ENCODE results near the gene CAMTA1. TPM values are rescaled to one million over a fixed set of nuclear protein-coding genes. Genes with fewer than 3 reads are reported as not detected.

CAMTA1 gene
- total RNA-seq, 1 experiment from 2014 or later, result 85.2 TPM

- no peaks in the 10 kb centered on the region for H3K9me3 ChIP-seq (ENCODE audit: low read depth, low read length, poor library complexity, severe bottlenecking)
- H3K36me3 ChIP-seq (ENCODE audit: insufficient read depth, low read length, poor library complexity, severe bottlenecking), result no peaks in the 10 kb centered on the region
- TF ChIP-seq CTCF (conservative IDR thresholded peaks at IDR 0.05; ENCODE audit: low read depth, low read length) (no peak), EZH2 (IDR thresholded peaks at IDR 0.05; ENCODE audit: borderline replicate concordance, low read depth, low read length, poor library complexity, severe bottlenecking) (no peak)
- no peak for DNase-seq (ENCODE audit: low spot score)
- CTCF ChIA-PET, result no interaction called here
- POLR2A ChIA-PET (ENCODE audit: low non-redundant PET), result no interaction called here
- no peak overlapping the region for H3K4me3 ChIP-seq (ENCODE audit: low read depth, low read length, poor library complexity, severe bottlenecking)
- intact Hi-C loops (cut with micrococcal nuclease; ENCODE audit: unreplicated experiment), result no loop called here
- H3K27ac ChIP-seq (ENCODE audit: low read depth, low read length, poor library complexity, severe bottlenecking), result no peak overlapping the region
- H3K4me1 ChIP-seq (ENCODE audit: insufficient read depth, low read length, poor library complexity, severe bottlenecking), result peaks cover 8% of the 10 kb centered on the region
- no peaks in the 10 kb centered on the region for H3K27me3 ChIP-seq (replicated peaks; ENCODE audit: insufficient read depth, low read depth, low read length, poor library complexity)
- no TSS peak for BruUV-seq (replicated peaks)
Measured at GRCh38 chr1:6907201-6907600, 121.9 kb downstream of the CAMTA1 start.

GRCh38 chr1:6907676-6908434, 122.6 kb downstream of the CAMTA1 start:
- intact Hi-C loops (cut with micrococcal nuclease; ENCODE audit: unreplicated experiment), result no loop called here
- no peaks in the 10 kb centered on the region for H3K27me3 ChIP-seq (replicated peaks; ENCODE audit: insufficient read depth, low read depth, low read length, poor library complexity)
- H3K36me3 ChIP-seq (ENCODE audit: insufficient read depth, low read length, poor library complexity, severe bottlenecking), result no peaks in the 10 kb centered on the region
- no peak for DNase-seq (ENCODE audit: low spot score)
- H3K9me3 ChIP-seq (ENCODE audit: low read depth, low read length, poor library complexity, severe bottlenecking), result no peaks in the 10 kb centered on the region
- POLR2A ChIA-PET (ENCODE audit: low non-redundant PET), result no interaction called here
- peaks cover 11% of the 10 kb centered on the region for H3K4me1 ChIP-seq (ENCODE audit: insufficient read depth, low read length, poor library complexity, severe bottlenecking)
- TF ChIP-seq EZH2 (IDR thresholded peaks at IDR 0.05; ENCODE audit: borderline replicate concordance, low read depth, low read length, poor library complexity, severe bottlenecking), result no peak
- no peak for TF ChIP-seq CTCF (conservative IDR thresholded peaks at IDR 0.05; ENCODE audit: low read depth, low read length)
- CTCF ChIA-PET, result no interaction called here
- H3K4me3 ChIP-seq (ENCODE audit: low read depth, low read length, poor library complexity, severe bottlenecking), result no peak overlapping the region
- H3K27ac ChIP-seq (ENCODE audit: low read depth, low read length, poor library complexity, severe bottlenecking), result no peak overlapping the region
- no TSS peak for BruUV-seq (replicated peaks)

- POLR2A ChIA-PET (ENCODE audit: low non-redundant PET), result no interaction called here
- Histone ChIP-seq H3K4me3 (ENCODE audit: low read depth, low read length, poor library complexity, severe bottlenecking) (no peak overlapping the region), H3K9me3 (ENCODE audit: low read depth, low read length, poor library complexity, severe bottlenecking) (no peaks in the 10 kb centered on the region), H3K27ac (ENCODE audit: low read depth, low read length, poor library complexity, severe bottlenecking) (no peak overlapping the region), H3K36me3 (ENCODE audit: insufficient read depth, low read length, poor library complexity, severe bottlenecking) (no peaks in the 10 kb centered on the region), H3K4me1 (ENCODE audit: insufficient read depth, low read length, poor library complexity, severe bottlenecking) (peaks cover 11% of the 10 kb centered on the region), H3K27me3 (replicated peaks; ENCODE audit: insufficient read depth, low read depth, low read length, poor library complexity) (no peaks in the 10 kb centered on the region)
- no peak for DNase-seq (ENCODE audit: low spot score)
- intact Hi-C loops (cut with micrococcal nuclease; ENCODE audit: unreplicated experiment), result no loop called here
- CTCF ChIA-PET, result no interaction called here
- TF ChIP-seq EZH2 (IDR thresholded peaks at IDR 0.05; ENCODE audit: borderline replicate concordance, low read depth, low read length, poor library complexity, severe bottlenecking) (no peak), CTCF (conservative IDR thresholded peaks at IDR 0.05; ENCODE audit: low read depth, low read length) (no peak)
- BruUV-seq (replicated peaks), result no TSS peak
Measured at GRCh38 chr1:6909401-6909800, 124.1 kb downstream of the CAMTA1 start.

All from A673 (cell line).